HL-60 (cell line): ENCODE results near the gene HSPA6.
"Not testable (repeated sequence)": the region's sequence is repeated elsewhere in the genome, so short reads cannot be mapped to it uniquely, and the experiment has no call there.

Experiments
- GABPA ChIP-seq: IDR thresholded peaks from 2 replicates; pipeline ENCODE4 v1.6.1; 2012; ENCODE audit warnings: low read depth
- POLR2AphosphoS5 ChIP-seq: IDR thresholded peaks from 2 replicates; pipeline ENCODE4 v1.6.1; 2012; ENCODE audit warnings: low read depth
- SPI1 ChIP-seq: IDR thresholded peaks from 2 replicates; pipeline ENCODE4 v1.6.1; 2012; ENCODE audit warnings: low read depth, mild to moderate bottlenecking, borderline replicate concordance
- TF ChIP-seq, protein P1 (sequence below): IDR thresholded peaks from one replicate; pipeline ENCODE4 v1.5.1; 2011; ENCODE audit warnings: low read length, control low read depth, inconsistent platforms; ENCODE audit not compliant: insufficient read depth
- TF ChIP-seq, protein P2 (sequence below): IDR thresholded peaks from 2 replicates; pipeline ENCODE4 v1.6.1; 2012; ENCODE audit warnings: low read depth; ENCODE audit not compliant: insufficient replicate concordance

DNA sequence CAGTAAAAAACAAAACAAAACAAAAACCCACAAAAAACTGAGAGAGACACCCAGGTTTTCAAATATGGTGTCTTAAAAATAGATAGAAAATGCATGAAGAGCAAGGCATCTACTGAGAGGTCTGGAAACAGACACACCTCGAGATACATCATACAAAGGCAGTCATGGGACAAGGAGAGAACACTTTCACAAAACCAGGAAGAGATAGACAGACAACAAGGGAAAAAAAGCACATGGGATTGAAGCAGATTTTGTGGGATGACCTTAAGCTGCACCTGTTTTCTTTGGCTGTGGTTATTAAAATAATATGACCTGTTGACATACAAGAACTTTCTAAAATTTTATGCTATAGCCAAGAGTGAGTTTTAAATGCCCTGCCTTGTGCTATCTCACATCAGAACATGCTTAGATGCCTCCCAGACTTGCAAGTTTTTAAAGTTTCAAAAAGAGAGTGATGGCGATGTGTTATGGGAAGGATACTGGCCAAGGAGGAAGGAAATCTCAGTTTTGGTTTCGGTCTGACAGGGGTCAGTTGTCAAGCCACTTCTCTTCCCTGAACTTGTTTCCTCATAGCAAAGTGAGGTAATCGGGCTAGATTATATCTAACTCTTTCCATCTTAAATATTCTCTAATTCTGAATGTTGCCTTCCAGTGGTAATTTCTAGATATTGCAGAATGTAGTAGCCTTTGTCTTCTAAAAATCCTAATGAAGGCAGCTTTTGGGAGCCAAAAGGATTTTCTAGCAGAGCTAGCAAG lies 36.8 kb downstream of the HSPA6 start:
- TF ChIP-seq, protein P1, sequence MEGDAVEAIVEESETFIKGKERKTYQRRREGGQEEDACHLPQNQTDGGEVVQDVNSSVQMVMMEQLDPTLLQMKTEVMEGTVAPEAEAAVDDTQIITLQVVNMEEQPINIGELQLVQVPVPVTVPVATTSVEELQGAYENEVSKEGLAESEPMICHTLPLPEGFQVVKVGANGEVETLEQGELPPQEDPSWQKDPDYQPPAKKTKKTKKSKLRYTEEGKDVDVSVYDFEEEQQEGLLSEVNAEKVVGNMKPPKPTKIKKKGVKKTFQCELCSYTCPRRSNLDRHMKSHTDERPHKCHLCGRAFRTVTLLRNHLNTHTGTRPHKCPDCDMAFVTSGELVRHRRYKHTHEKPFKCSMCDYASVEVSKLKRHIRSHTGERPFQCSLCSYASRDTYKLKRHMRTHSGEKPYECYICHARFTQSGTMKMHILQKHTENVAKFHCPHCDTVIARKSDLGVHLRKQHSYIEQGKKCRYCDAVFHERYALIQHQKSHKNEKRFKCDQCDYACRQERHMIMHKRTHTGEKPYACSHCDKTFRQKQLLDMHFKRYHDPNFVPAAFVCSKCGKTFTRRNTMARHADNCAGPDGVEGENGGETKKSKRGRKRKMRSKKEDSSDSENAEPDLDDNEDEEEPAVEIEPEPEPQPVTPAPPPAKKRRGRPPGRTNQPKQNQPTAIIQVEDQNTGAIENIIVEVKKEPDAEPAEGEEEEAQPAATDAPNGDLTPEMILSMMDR = not testable (repeated sequence)
- TF ChIP-seq, protein P2, sequence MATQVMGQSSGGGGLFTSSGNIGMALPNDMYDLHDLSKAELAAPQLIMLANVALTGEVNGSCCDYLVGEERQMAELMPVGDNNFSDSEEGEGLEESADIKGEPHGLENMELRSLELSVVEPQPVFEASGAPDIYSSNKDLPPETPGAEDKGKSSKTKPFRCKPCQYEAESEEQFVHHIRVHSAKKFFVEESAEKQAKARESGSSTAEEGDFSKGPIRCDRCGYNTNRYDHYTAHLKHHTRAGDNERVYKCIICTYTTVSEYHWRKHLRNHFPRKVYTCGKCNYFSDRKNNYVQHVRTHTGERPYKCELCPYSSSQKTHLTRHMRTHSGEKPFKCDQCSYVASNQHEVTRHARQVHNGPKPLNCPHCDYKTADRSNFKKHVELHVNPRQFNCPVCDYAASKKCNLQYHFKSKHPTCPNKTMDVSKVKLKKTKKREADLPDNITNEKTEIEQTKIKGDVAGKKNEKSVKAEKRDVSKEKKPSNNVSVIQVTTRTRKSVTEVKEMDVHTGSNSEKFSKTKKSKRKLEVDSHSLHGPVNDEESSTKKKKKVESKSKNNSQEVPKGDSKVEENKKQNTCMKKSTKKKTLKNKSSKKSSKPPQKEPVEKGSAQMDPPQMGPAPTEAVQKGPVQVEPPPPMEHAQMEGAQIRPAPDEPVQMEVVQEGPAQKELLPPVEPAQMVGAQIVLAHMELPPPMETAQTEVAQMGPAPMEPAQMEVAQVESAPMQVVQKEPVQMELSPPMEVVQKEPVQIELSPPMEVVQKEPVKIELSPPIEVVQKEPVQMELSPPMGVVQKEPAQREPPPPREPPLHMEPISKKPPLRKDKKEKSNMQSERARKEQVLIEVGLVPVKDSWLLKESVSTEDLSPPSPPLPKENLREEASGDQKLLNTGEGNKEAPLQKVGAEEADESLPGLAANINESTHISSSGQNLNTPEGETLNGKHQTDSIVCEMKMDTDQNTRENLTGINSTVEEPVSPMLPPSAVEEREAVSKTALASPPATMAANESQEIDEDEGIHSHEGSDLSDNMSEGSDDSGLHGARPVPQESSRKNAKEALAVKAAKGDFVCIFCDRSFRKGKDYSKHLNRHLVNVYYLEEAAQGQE = not testable (repeated sequence)
- not testable (repeated sequence) for TF ChIP-seq GABPA, POLR2AphosphoS5
- peak; percentile 29; the same call in 1 of the 2 replicates for TF ChIP-seq SPI1
